Measurements from ENCODE around the gene NKG7. TPM values are rescaled to one million over a fixed set of nuclear protein-coding genes. Genes with fewer than 3 reads are reported as not detected.
"Not testable (repeated sequence)": the region's sequence is repeated elsewhere in the genome, so short reads cannot be mapped to it uniquely, and the experiment has no call there.

NKG7 gene
- polyA plus RNA-seq (2013, experiment 1 of 2) = not detected
- not detected for polyA plus RNA-seq (2013, experiment 2 of 2)

- Histone ChIP-seq H3K4me3 (ENCODE audit: insufficient read depth in 1 of 2, low read depth in 1 of 2, low read length in 2 of 2) (no peak within 1 kb of the TSS), H3K23ac (ENCODE audit: low read length in 2 of 2) (no peak within 1 kb of the TSS), H2BK5ac (ENCODE audit: low read depth, low read length, poor library complexity, severe bottlenecking) (no peak within 1 kb of the TSS), H3K4me2 (ENCODE audit: low read length, poor library complexity, severe bottlenecking) (no peak within 1 kb of the TSS), H2BK120ac (ENCODE audit: low read depth, low read length) (no peak within 1 kb of the TSS), H3K4ac (ENCODE audit: low read depth in 1 of 2, low read length in 2 of 2) (no peak within 1 kb of the TSS), H2AK5ac (ENCODE audit: low read length, severe bottlenecking) (no peak within 1 kb of the TSS), H3K9me3 (ENCODE audit: control insufficient read depth, low read length) (no peaks in the 10 kb centered on the region), H3K9ac (ENCODE audit: low read length) (no peak within 1 kb of the TSS), H3K27me3 (ENCODE audit: control insufficient read depth in 1 of 2, insufficient read depth in 1 of 2, low read length in 2 of 2) (peaks cover 4 to 20% of the 10 kb centered on the region in 2 experiments), H2BK12ac (ENCODE audit: low read length in 2 of 2) (no peak within 1 kb of the TSS), H4K91ac (ENCODE audit: low read length) (no peak within 1 kb of the TSS), H2BK15ac (ENCODE audit: low read depth, poor library complexity, severe bottlenecking) (no peak within 1 kb of the TSS), H3K79me1 (replicated peaks; ENCODE audit: low read length, poor library complexity, severe bottlenecking) (peaks cover 6% of the 10 kb centered on the region), H3K27ac (ENCODE audit: low read length, poor library complexity, severe bottlenecking) (no peak within 1 kb of the TSS), H2AFZ (ENCODE audit: low read depth, low read length) (no peak within 1 kb of the TSS), H3K36me3 (ENCODE audit: control insufficient read depth in 1 of 2, insufficient read depth in 2 of 2, low read depth in 1 of 2, low read length in 2 of 2) (no peaks in the 10 kb centered on the region), H3K14ac (ENCODE audit: low read length in 2 of 2) (no peak within 1 kb of the TSS), H4K8ac (ENCODE audit: low read length) (no peak within 1 kb of the TSS), H3K18ac (ENCODE audit: low read depth in 1 of 2, low read length in 2 of 2) (no peak within 1 kb of the TSS), H3K4me1 (ENCODE audit: control insufficient read depth, insufficient read depth, low read depth, low read length) (peaks cover 8% of the 10 kb centered on the region)
- WGBS = 79% methylated on average over 6 of the region's 9 CpGs
- DNase-seq = no peak
These were observed at the start of gene NKG7 for GRCh38 chr19:51372649-51373504. NKG7 (minus strand) TSS chr19:51372654; CDS start chr19:51372535, 119 bp downstream.

GRCh38 chr19:51422053-51422448, 49.6 kb upstream of the NKG7 start:
- H3K4me3 ChIP-seq (ENCODE audit: insufficient read depth in 1 of 2, low read depth in 1 of 2, low read length in 2 of 2) = no peak overlapping the region
- WGBS = 12% methylated on average over 19 of the region's 19 CpGs

GRCh38 chr19:51421229-51422052, 49.0 kb upstream of the NKG7 start:
- H2BK120ac ChIP-seq (ENCODE audit: low read depth, low read length) = no peak overlapping the region
- no peak overlapping the region for H3K27ac ChIP-seq (ENCODE audit: low read length, poor library complexity, severe bottlenecking)

More at GRCh38 chr19:51422053-51422448, 49.6 kb upstream of the NKG7 start:
- Histone ChIP-seq H3K27ac (ENCODE audit: low read length, poor library complexity, severe bottlenecking) (no peak overlapping the region), H2BK5ac (ENCODE audit: low read depth, low read length, poor library complexity, severe bottlenecking) (no peak overlapping the region), H2AK5ac (ENCODE audit: low read length, severe bottlenecking) (no peak overlapping the region), H3K18ac (ENCODE audit: low read depth in 1 of 2, low read length in 2 of 2) (no peak overlapping the region), H3K79me1 (replicated peaks; ENCODE audit: low read length, poor library complexity, severe bottlenecking) (no peaks in the 10 kb centered on the region), H3K4me2 (ENCODE audit: low read length, poor library complexity, severe bottlenecking) (no peak overlapping the region), H3K23ac (ENCODE audit: low read length in 2 of 2) (no peak overlapping the region), H2AFZ (ENCODE audit: low read depth, low read length) (no peak overlapping the region), H4K8ac (ENCODE audit: low read length) (no peak overlapping the region), H2BK120ac (ENCODE audit: low read depth, low read length) (no peak overlapping the region), H3K14ac (ENCODE audit: low read length in 2 of 2) (no peak overlapping the region), H3K4ac (ENCODE audit: low read depth in 1 of 2, low read length in 2 of 2) (no peak overlapping the region), H3K9me3 (ENCODE audit: control insufficient read depth, low read length) (no peaks in the 10 kb centered on the region), H2BK15ac (ENCODE audit: low read depth, poor library complexity, severe bottlenecking) (no peak overlapping the region), H3K36me3 (ENCODE audit: control insufficient read depth in 1 of 2, insufficient read depth in 2 of 2, low read depth in 1 of 2, low read length in 2 of 2) (no peaks in the 10 kb centered on the region), H3K9ac (ENCODE audit: low read length) (no peak overlapping the region), H3K27me3 (ENCODE audit: control insufficient read depth in 1 of 2, insufficient read depth in 1 of 2, low read length in 2 of 2) (peaks cover 0 to 20% of the 10 kb centered on the region in 2 experiments), H3K4me1 (ENCODE audit: control insufficient read depth, insufficient read depth, low read depth, low read length) (no peaks in the 10 kb centered on the region), H4K91ac (ENCODE audit: low read length) (no peak overlapping the region), H2BK12ac (ENCODE audit: low read length in 2 of 2) (no peak overlapping the region)
- DNase-seq = peak; percentile 54

GRCh38 chr19:51420511-51420910, 48.1 kb upstream of the NKG7 start:
- not testable (repeated sequence) for DNase-seq; H3K4me3 ChIP-seq (ENCODE audit: insufficient read depth in 1 of 2, low read depth in 1 of 2, low read length in 2 of 2); H3K9me3 ChIP-seq (ENCODE audit: control insufficient read depth, low read length); H3K9ac ChIP-seq (ENCODE audit: low read length); H3K79me1 ChIP-seq (replicated peaks; ENCODE audit: low read length, poor library complexity, severe bottlenecking); H2AFZ ChIP-seq (ENCODE audit: low read depth, low read length); H3K14ac ChIP-seq (ENCODE audit: low read length in 2 of 2); H3K18ac ChIP-seq (ENCODE audit: low read depth in 1 of 2, low read length in 2 of 2); H4K8ac ChIP-seq (ENCODE audit: low read length); H3K36me3 ChIP-seq (ENCODE audit: control insufficient read depth in 1 of 2, insufficient read depth in 2 of 2, low read depth in 1 of 2, low read length in 2 of 2); H2AK5ac ChIP-seq (ENCODE audit: low read length, severe bottlenecking); H3K4me2 ChIP-seq (ENCODE audit: low read length, poor library complexity, severe bottlenecking); H3K27ac ChIP-seq (ENCODE audit: low read length, poor library complexity, severe bottlenecking); H2BK5ac ChIP-seq (ENCODE audit: low read depth, low read length, poor library complexity, severe bottlenecking); H2BK120ac ChIP-seq (ENCODE audit: low read depth, low read length); H4K91ac ChIP-seq (ENCODE audit: low read length); H3K4me1 ChIP-seq (ENCODE audit: control insufficient read depth, insufficient read depth, low read depth, low read length); H3K23ac ChIP-seq (ENCODE audit: low read length in 2 of 2); H2BK12ac ChIP-seq (ENCODE audit: low read length in 2 of 2); H3K4ac ChIP-seq (ENCODE audit: low read depth in 1 of 2, low read length in 2 of 2); H2BK15ac ChIP-seq (ENCODE audit: low read depth, poor library complexity, severe bottlenecking)
- WGBS = 92% methylated on average over 5 of the region's 11 CpGs
- H3K27me3 ChIP-seq (ENCODE audit: control insufficient read depth in 1 of 2, insufficient read depth in 1 of 2, low read length in 2 of 2) = peaks cover 0 to 22% of the 10 kb centered on the region in 2 experiments

More at GRCh38 chr19:51421229-51422052, 49.0 kb upstream of the NKG7 start:
- WGBS = 34% methylated on average over 32 of the region's 39 CpGs
- peaks cover 0 to 19% of the 10 kb centered on the region in 2 experiments for H3K27me3 ChIP-seq (ENCODE audit: control insufficient read depth in 1 of 2, insufficient read depth in 1 of 2, low read length in 2 of 2)
- H3K36me3 ChIP-seq (ENCODE audit: control insufficient read depth in 1 of 2, insufficient read depth in 2 of 2, low read depth in 1 of 2, low read length in 2 of 2) = no peaks in the 10 kb centered on the region
- no peak overlapping the region for H3K9ac ChIP-seq (ENCODE audit: low read length)
- H2BK5ac ChIP-seq (ENCODE audit: low read depth, low read length, poor library complexity, severe bottlenecking) = no peak overlapping the region
- no peak overlapping the region for H2AFZ ChIP-seq (ENCODE audit: low read depth, low read length)
- no peaks in the 10 kb centered on the region for H3K79me1 ChIP-seq (replicated peaks; ENCODE audit: low read length, poor library complexity, severe bottlenecking)
- H3K18ac ChIP-seq (ENCODE audit: low read depth in 1 of 2, low read length in 2 of 2) = no peak overlapping the region
- no peak overlapping the region for H3K4me3 ChIP-seq (ENCODE audit: insufficient read depth in 1 of 2, low read depth in 1 of 2, low read length in 2 of 2)
- no peak overlapping the region for H3K4ac ChIP-seq (ENCODE audit: low read depth in 1 of 2, low read length in 2 of 2)
- no peak overlapping the region for H2BK12ac ChIP-seq (ENCODE audit: low read length in 2 of 2)
- H2BK15ac ChIP-seq (ENCODE audit: low read depth, poor library complexity, severe bottlenecking) = no peak overlapping the region
- H3K14ac ChIP-seq (ENCODE audit: low read length in 2 of 2) = no peak overlapping the region
- H2AK5ac ChIP-seq (ENCODE audit: low read length, severe bottlenecking) = no peak overlapping the region
- no peak overlapping the region for H3K4me2 ChIP-seq (ENCODE audit: low read length, poor library complexity, severe bottlenecking)
- no peaks in the 10 kb centered on the region for H3K4me1 ChIP-seq (ENCODE audit: control insufficient read depth, insufficient read depth, low read depth, low read length)
- no peak overlapping the region for H4K8ac ChIP-seq (ENCODE audit: low read length)
- H3K23ac ChIP-seq (ENCODE audit: low read length in 2 of 2) = no peak overlapping the region
- DNase-seq = no peak
- no peaks in the 10 kb centered on the region for H3K9me3 ChIP-seq (ENCODE audit: control insufficient read depth, low read length)
- H4K91ac ChIP-seq (ENCODE audit: low read length) = no peak overlapping the region
